Fibroblast of lung (primary cell): Measurements from ENCODE around the gene NUDT4B.
"Not testable (repeated sequence)": the region's sequence is repeated elsewhere in the genome, so short reads cannot be mapped to it uniquely, and the experiment has no call there.

Source experiments
- CTCF ChIP-seq, 2 donors: IDR thresholded peaks in 1 of 2; conservative IDR thresholded peaks in 1 of 2; 1 replicate in 1 of 2; 2 replicates in 1 of 2; pipeline ENCODE4 v1.5.1; 2011 to 2012; ENCODE audit warnings: low read length in 2 of 2, control low read depth in 1 of 2, inconsistent platforms in 1 of 2, low read depth in 1 of 2, mild to moderate bottlenecking in 1 of 2
- EZH2 ChIP-seq: IDR thresholded peaks from 2 replicates; pipeline ENCODE4 v1.5.1; 2012; ENCODE audit warnings: low read length, control low read depth, mild to moderate bottlenecking; ENCODE audit errors: missing control alignments

- TF ChIP-seq CTCF (conservative IDR thresholded peaks at IDR 0.05 in 1 of 2, IDR thresholded peaks at IDR 0.05 in 1 of 2; ENCODE audit: low read depth in 1 of 2, low read length in 2 of 2); EZH2: not testable (repeated sequence)
Measured at GRCh38 chr1:148735538-148735937, 13.0 kb upstream of the NUDT4B start.
